HCT116 (cell line): ENCODE data around the gene AKAP8. TPM values are rescaled to one million over a fixed set of nuclear protein-coding genes. Genes with fewer than 3 reads are reported as not detected.

Experiments
- ATAC-seq: fragments of 200-7000 bp; cut with Tn5 transposase; 2 replicates; pipeline ENCODE4 v1.9.1; 2020; ENCODE audit warnings: mild to moderate bottlenecking, moderate library complexity
- BruUV-seq: library from RNA; stranded (reverse); fragments of 400-500 nt; replicated peaks from 2 replicates; lab custom pipeline; 2021; lab: Mats Ljungman, UMichigan
- CTCF ChIA-PET: fragments of 300-600 bp; sonication (Branson Sonifier 250); formaldehyde crosslinking; loops from one replicate; lab custom pipeline; 2021; ENCODE audit warnings: antibody characterized with exemption; lab: Charles Lee
- POLR2A ChIA-PET: fragments of 300-600, 350-600 bp; sonication (Branson Sonifier 250); formaldehyde crosslinking; loops from one replicate; lab custom pipeline; 2021; ENCODE audit warnings: antibody characterized with exemption; lab: Charles Lee
- RAD21 ChIA-PET, 2 experiments: fragments of 300-600 bp; sonication (Branson Sonifier 250); formaldehyde crosslinking; loops; one replicate each; lab custom pipeline; 2023; ENCODE audit warnings: low total read pairs in 2 of 2; ENCODE audit not compliant: uncharacterized antibody in 2 of 2, unreplicated experiment in 2 of 2, low non-redundant PET in 1 of 2; lab: Charles Lee
- DNase-seq: peaks from one replicate; pipeline ENCODE4 v3.0.0-alpha.2; 2010; ENCODE audit warnings: low read depth, low spot score
- H2AFZ ChIP-seq: fragments of 200-600 bp; shearing (Covaris generic), sonication (generic); 2 replicates; pipeline ENCODE4 v1.6.1; 2017; ENCODE audit warnings: low read depth, mixed run types, mixed read lengths, antibody characterized with exemption, low read length; ENCODE audit not compliant: poor library complexity, severe bottlenecking
- H3K27ac ChIP-seq: 2 replicates; pipeline ENCODE4 v1.5.1; 2012; ENCODE audit warnings: low read depth, low read length
- H3K27me3 ChIP-seq: fragments of 200-600 bp; sonication (generic); 2 replicates; pipeline ENCODE4 v1.6.1; 2016; ENCODE audit warnings: mixed run types, low read length, mixed read lengths; ENCODE audit not compliant: insufficient read depth
- H3K36me3 ChIP-seq, 2 experiments: fragments of 200-500 bp in 1 of 2; fragments of 200-600 bp in 1 of 2; sonication (Bioruptor generic) in 1 of 2; sonication (generic) in 1 of 2; 2 replicates each; pipeline versions ENCODE4 v1.5.1 to v1.6.1; 2014 to 2016; ENCODE audit warnings: low read length in 2 of 2, inconsistent platforms in 1 of 2, mixed read lengths in 1 of 2, mixed run types in 1 of 2; ENCODE audit not compliant: insufficient read depth in 2 of 2, control insufficient read depth in 1 of 2
- H3K4me1 ChIP-seq, 2 experiments: fragments of 200-600 bp in 1 of 2; sonication (generic) in 1 of 2; 2 replicates each; pipeline versions ENCODE4 v1.5.1 to v1.6.1; 2012 to 2017; ENCODE audit warnings: low read length in 2 of 2, inconsistent platforms in 1 of 2, mild to moderate bottlenecking in 1 of 2, mixed read lengths in 1 of 2, mixed run types in 1 of 2, moderate library complexity in 1 of 2; ENCODE audit not compliant: insufficient read depth in 2 of 2, control insufficient read depth in 1 of 2
- H3K4me2 ChIP-seq: fragments of 200-600 bp; sonication (generic); 2 replicates; pipeline ENCODE4 v1.6.1; 2017; ENCODE audit warnings: mixed run types, low read length, mixed read lengths
- H3K4me3 ChIP-seq, 2 experiments: fragments of 200-600 bp in 1 of 2; sonication (generic) in 1 of 2; replicated peaks in 1 of 2; 2 replicates each; pipeline ENCODE4 v1.5.1; 2011 to 2016; ENCODE audit warnings: low read length in 2 of 2, control low read depth in 1 of 2, low read depth in 1 of 2, mild to moderate bottlenecking in 1 of 2, mixed read lengths in 1 of 2, mixed run types in 1 of 2
- H3K79me2 ChIP-seq: fragments of 200-600 bp; sonication (generic); 2 replicates; pipeline ENCODE4 v1.6.1; 2017; ENCODE audit warnings: mild to moderate bottlenecking, mixed run types, low read length, moderate library complexity, mixed read lengths; ENCODE audit not compliant: insufficient read depth
- H3K9ac ChIP-seq: fragments of 200-600 bp; sonication (generic); 2 replicates; pipeline ENCODE4 v1.6.1; 2016; ENCODE audit warnings: low read length, mixed read lengths
- H3K9me2 ChIP-seq: fragments of 200-600 bp; sonication (generic), shearing (Covaris generic); 2 replicates; pipeline ENCODE4 v1.6.1; 2017; ENCODE audit warnings: mixed run types, mild to moderate bottlenecking, moderate library complexity; ENCODE audit not compliant: insufficient read depth
- H3K9me3 ChIP-seq, 2 experiments: fragments of 200-500 bp in 1 of 2; fragments of 200-600 bp in 1 of 2; sonication (Bioruptor generic) in 1 of 2; sonication (generic) in 1 of 2; 2 replicates each; pipeline ENCODE4 v1.6.1; 2014 to 2017; ENCODE audit warnings: low read length in 2 of 2, mixed read lengths in 2 of 2, inconsistent platforms in 1 of 2, low read depth in 1 of 2, mild to moderate bottlenecking in 1 of 2, mixed run types in 1 of 2, moderate library complexity in 1 of 2; ENCODE audit not compliant: control insufficient read depth in 1 of 2, insufficient read depth in 1 of 2
- H4K20me1 ChIP-seq: fragments of 200-600 bp; sonication (generic), shearing (Covaris generic); 2 replicates; pipeline ENCODE4 v1.6.1; 2017; ENCODE audit warnings: mixed run types, mild to moderate bottlenecking, moderate library complexity; ENCODE audit not compliant: insufficient read depth
- ATF3 ChIP-seq: IDR thresholded peaks from 2 replicates; pipeline ENCODE4 v1.6.1; 2012
- CBX3 ChIP-seq: IDR thresholded peaks from 2 replicates; pipeline ENCODE4 v1.6.1; 2012; ENCODE audit warnings: low read depth
- CEBPB ChIP-seq: IDR thresholded peaks from 2 replicates; pipeline ENCODE4 v1.6.1; 2012; ENCODE audit warnings: low read depth
- EGR1 ChIP-seq: IDR thresholded peaks from 2 replicates; pipeline ENCODE4 v1.6.1; 2012; ENCODE audit warnings: low read depth
- ELF1 ChIP-seq: IDR thresholded peaks from 2 replicates; pipeline ENCODE4 v1.6.1; 2012; ENCODE audit warnings: low read depth, borderline replicate concordance
- EZH2phosphoT487 ChIP-seq: fragments of 200-600 bp; IDR thresholded peaks from 2 replicates; pipeline ENCODE4 v1.6.1; 2018; ENCODE audit warnings: antibody characterized with exemption, borderline replicate concordance
- FOSL1 ChIP-seq: IDR thresholded peaks from 2 replicates; pipeline ENCODE4 v1.6.1; 2012; ENCODE audit warnings: low read depth
- POLR2A ChIP-seq: IDR thresholded peaks from 2 replicates; pipeline ENCODE4 v1.7.0; 2011; ENCODE audit warnings: borderline replicate concordance; ENCODE audit not compliant: insufficient read depth, insufficient read length; ENCODE audit errors: extremely low read depth
- POLR2AphosphoS5 ChIP-seq: IDR thresholded peaks from 2 replicates; pipeline ENCODE4 v1.6.1; 2011; ENCODE audit warnings: mild to moderate bottlenecking, low read depth, low read length, moderate library complexity
- RAD21 ChIP-seq: IDR thresholded peaks from 2 replicates; pipeline ENCODE4 v1.6.1; 2012; ENCODE audit warnings: low read depth, mild to moderate bottlenecking
- REST ChIP-seq: IDR thresholded peaks from 2 replicates; pipeline ENCODE4 v1.6.1; 2012; ENCODE audit warnings: low read depth
- SP1 ChIP-seq: IDR thresholded peaks from 2 replicates; pipeline ENCODE4 v1.6.1; 2012; ENCODE audit warnings: low read depth
- TCF7L2 ChIP-seq: IDR thresholded peaks from 2 replicates; pipeline ENCODE4 v1.7.0; 2011; ENCODE audit warnings: borderline replicate concordance, inconsistent platforms; ENCODE audit not compliant: insufficient read depth, insufficient read length; ENCODE audit errors: extremely low read depth
- YY1 ChIP-seq: IDR thresholded peaks from 2 replicates; pipeline ENCODE4 v1.6.1; 2011; ENCODE audit warnings: low read length, low read depth, moderate library complexity, mild to moderate bottlenecking; ENCODE audit not compliant: insufficient replicate concordance; ENCODE audit errors: extremely low read depth
- ZBTB33 ChIP-seq: IDR thresholded peaks from 2 replicates; pipeline ENCODE4 v1.6.1; 2011; ENCODE audit warnings: mild to moderate bottlenecking, low read length, moderate library complexity; ENCODE audit not compliant: insufficient replicate concordance; ENCODE audit errors: extremely low read depth
- ZNF274 ChIP-seq: fragments of 200-500 bp; sonication (Bioruptor generic); IDR thresholded peaks from 2 replicates; pipeline ENCODE4 v1.6.1; 2014; ENCODE audit warnings: mild to moderate bottlenecking, low read depth, low read length, inconsistent platforms
- intact Hi-C: fragments of 100-400 bp; cut with micrococcal nuclease; formaldehyde crosslinking; loops from 2 replicates; pipeline ENCODE4 v1.10.0; 2022
- total RNA-seq: library from RNA; stranded (reverse); gene quantifications from one replicate; pipeline ENCODE4 v1.2.1, GENCODE V29; 2021; ENCODE audit not compliant: unreplicated experiment

AKAP8 gene
- total RNA-seq, 1 experiment from 2014 or later, result 50.6 TPM

DNA sequence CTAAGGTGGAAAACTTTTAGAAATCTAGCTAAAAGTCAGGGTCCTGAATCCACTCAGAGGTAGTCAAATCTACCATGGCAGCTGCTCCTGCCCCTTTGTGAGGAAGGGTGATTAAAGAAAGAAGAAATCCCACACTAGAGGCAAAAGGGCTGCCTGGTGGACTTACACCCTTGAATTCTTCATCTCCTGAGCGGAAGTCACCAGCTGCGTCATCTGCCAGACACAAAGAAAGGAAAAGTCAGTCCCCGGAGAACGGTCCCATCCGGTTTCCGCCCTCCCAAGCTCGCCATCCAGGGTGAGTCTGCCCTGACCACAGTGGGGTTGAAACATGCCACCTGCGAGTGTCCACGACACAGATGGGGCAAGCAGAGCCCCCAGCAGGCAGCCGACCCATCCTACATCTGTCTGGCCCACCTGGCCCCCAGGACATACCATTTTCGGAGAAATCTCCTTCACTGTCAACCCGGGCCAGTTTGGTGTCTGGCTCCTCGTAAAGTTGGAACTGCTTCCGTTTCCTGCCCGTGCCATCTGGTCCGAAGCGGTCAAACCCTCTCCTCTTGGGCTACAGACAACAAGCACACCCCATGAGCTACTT is 7.7 kb downstream of the AKAP8 start:
- no peak overlapping the region for H2AFZ ChIP-seq
- no peaks in the 10 kb centered on the region for H3K9me2 ChIP-seq
- no peak for TF ChIP-seq POLR2AphosphoS5
- TF ChIP-seq ZBTB33, result no peak
- no peak for TF ChIP-seq RAD21
- TF ChIP-seq SP1, result no peak
- TF ChIP-seq FOSL1, result no peak
- TF ChIP-seq ATF3, result no peak
- TF ChIP-seq EZH2phosphoT487, result no peak
- TF ChIP-seq ZNF274, result no peak
- TF ChIP-seq REST, result no peak
- TF ChIP-seq CEBPB, result no peak
- TF ChIP-seq CBX3, result no peak
- no peak for TF ChIP-seq YY1
- TF ChIP-seq POLR2A, result no peak
- TF ChIP-seq ELF1, result no peak
- TF ChIP-seq TCF7L2, result no peak
- TF ChIP-seq EGR1, result no peak
- peaks cover 5 to 7% of the 10 kb centered on the region in 2 experiments for H3K4me1 ChIP-seq
- H3K36me3 ChIP-seq, result peaks cover 28 to 55% of the 10 kb centered on the region in 2 experiments
- POLR2A ChIA-PET, result no interaction called here
- H3K27ac ChIP-seq, result no peak overlapping the region
- H3K9ac ChIP-seq, result no peak overlapping the region
- intact Hi-C loops, result loop anchor here (10.0 kb wide), 1 partner anchor 107 kb away; no protein-coding TSS in a partner anchor
- H4K20me1 ChIP-seq, result 0 out of 2 replicates have a peak, but pooled peaks cover 3% of the 10 kb centered on the region
- H3K4me2 ChIP-seq, result no peak overlapping the region
- H3K79me2 ChIP-seq, result peaks cover 53% of the 10 kb centered on the region
- no TSS peak for BruUV-seq
- RAD21 ChIA-PET, result no interaction called here
- no peak overlapping the region for H3K4me3 ChIP-seq
- CTCF ChIA-PET, result no interaction called here
- H3K27me3 ChIP-seq, result no peaks in the 10 kb centered on the region
- no peaks in the 10 kb centered on the region for H3K9me3 ChIP-seq
- ATAC-seq, result no peak
- DNase-seq, result no peak
